Activated CD4-positive, alpha-beta T cell treated with anti-CD3 and anti-CD28 coated beads, Interleukin-2, amount 50 U/mL, for 48 hours (primary cell): ENCODE results near the gene DAAM1.

ENCODE experiments used
- DNase-seq, 2 experiments: peaks; one replicate each; pipeline ENCODE4 v3.0.0-alpha.2; 2020

Gene DAAM1

DNA sequence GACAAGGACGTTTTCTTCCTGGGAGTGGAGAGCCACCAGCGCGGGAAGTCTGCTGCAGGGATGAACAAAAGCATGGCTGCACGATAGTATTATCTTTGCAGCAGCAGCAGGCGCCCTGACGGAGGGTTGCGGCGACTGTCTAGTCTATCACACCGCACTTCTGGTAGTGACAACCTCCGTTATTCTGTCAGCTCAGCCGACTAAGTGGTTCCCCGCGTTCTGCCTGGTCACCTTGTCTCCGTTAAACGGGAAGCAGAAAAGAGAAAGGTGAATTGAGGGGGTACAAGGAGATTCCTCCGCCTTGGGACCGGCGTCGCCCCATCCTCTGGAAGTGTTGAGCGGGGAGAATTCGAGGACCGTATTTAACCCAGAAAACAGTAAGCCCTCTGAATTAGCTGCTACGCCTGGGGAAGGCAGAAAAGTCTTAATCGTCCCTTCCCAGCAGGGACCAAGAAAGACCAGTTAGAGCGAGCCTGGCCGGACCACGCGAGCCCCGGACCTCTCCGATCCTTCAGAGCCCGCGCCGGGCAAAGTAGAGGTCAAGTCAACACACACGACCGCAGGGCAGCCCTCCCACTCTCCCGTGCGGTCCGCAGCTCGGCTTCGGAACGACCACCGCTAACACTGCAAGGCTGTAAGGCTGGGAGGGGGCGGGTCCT is 536 bp upstream of the DAAM1 start:
- DNase-seq: peak; percentile 24 to 25

DNA sequence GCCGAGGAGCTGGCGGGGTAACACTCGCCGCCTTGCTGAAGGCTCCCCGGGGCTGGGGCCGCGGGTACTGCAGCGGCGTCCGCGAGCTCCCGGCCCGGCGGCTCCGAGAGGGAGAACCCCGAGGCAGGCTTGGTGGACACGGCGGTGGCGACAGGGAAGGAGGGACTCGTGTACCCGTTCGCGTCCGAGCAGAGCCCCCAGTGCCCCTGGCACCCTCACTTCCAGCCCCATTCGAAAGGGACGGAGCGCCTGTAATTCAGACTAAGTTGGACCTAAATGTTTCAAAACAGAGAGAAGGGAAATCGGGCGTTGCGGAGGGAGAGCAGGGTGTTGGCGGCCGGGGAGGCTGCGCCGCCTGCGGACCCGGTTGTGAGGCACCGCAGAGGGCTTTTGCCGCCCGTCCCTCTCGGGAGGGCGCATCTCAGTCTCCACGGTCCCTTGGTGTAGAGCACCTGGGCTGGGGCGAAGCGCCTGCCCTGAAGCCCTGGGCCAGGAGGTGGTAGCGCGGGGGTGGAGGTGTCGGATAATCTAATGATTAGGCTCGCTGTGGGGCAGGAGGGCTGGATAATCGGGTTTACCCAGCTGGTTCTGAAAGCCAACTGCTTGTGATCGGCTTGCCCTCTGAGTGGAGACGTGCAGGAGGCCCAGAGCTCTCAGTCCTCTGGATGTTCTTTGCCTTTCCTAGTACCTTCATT is 771 bp downstream of the DAAM1 start:
- DNase-seq: peak; percentile 27 to 30

DNA sequence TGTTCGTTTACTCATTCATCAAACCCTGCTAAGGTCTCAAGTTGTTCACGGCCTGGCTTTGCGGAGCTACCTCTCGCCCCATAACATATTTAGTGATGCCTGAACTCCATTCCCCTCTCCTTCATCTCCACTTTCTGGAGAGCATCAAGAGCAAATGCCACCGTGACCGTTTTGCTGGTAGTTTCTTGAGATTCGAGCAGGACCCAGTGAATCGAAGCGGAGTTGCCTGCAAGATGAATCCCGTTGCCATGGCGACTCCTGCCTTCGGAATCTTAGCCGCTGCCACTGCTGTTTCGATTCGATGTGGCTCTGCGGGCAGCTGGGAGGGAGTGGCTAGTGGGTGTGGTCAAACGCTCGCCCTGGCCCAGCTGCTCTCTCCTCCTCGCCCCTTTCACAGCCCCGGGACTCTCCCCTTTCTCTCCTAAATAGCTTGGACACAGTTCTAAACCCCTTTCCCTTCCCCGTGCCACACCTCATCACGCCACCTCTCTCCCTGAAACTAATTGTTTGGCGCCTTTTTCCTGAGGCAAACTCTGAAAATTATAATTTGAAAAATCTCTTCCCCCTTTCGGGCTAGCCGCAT is 1.4 kb downstream of the DAAM1 start:
- DNase-seq: peak; percentile 80 to 86

- DNase-seq: no peak
These were observed 1.9 kb downstream of the DAAM1 start for GRCh38 chr14:59190372-59190771.

GRCh38 chr14:59195912-59196311 is 7.4 kb downstream of the DAAM1 start:
- DNase-seq: no peak

DNA sequence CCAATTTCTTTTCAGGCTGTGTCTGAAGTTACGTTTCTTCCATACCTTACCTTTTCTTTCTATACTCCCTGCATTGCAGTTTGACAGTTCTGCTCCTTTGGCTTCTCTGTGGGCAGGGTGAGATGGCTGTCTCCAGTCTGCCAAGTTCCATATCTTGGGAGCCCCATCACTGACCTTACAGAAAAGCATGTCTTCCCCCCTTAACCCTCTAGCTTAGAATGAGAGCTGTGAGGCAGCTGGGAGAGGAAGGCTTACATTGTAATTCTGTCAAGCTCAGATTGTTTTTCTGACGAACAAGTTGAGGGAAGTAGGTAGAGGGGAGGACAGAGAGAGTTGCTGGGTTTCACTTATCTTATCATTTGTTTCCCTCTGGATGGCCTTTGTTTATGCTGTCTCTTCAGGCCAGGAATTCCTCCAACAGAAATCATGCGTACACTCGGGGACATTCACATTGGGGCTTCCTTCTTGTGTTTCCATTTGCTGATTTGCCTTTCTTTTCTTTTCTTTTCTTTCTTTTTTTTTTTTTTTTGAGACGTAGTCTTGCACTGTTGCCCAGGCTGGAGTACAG is 9.3 kb downstream of the DAAM1 start:
- no peak for DNase-seq

- no peak for DNase-seq
These were observed 10.7 kb downstream of the DAAM1 start for GRCh38 chr14:59199205-59199604.

GRCh38 chr14:59199614-59200013 is 11.1 kb downstream of the DAAM1 start:
- DNase-seq: no peak

DNA sequence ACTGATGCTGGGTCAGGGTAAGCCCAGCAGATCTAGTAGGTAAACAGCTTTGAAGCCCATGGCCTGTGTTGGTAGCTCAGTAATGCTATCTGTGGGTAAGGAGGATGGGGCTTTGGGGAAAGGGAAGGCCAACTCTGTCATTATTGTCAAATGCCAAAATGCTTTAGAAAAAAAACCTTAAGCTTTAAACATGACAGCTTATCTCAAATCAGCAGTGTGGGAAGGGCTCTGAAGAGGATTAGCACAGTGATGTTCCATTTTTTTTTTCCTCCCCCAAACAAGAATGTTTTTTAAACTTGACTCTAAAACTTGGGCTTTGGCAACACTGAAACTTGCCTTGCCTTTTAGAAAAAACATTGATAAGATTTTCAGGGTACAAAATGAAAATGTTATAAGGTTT is 11.7 kb downstream of the DAAM1 start:
- DNase-seq: no peak

- DNase-seq: no peak
These were observed 13.6 kb downstream of the DAAM1 start for GRCh38 chr14:59202031-59202430.

DNA sequence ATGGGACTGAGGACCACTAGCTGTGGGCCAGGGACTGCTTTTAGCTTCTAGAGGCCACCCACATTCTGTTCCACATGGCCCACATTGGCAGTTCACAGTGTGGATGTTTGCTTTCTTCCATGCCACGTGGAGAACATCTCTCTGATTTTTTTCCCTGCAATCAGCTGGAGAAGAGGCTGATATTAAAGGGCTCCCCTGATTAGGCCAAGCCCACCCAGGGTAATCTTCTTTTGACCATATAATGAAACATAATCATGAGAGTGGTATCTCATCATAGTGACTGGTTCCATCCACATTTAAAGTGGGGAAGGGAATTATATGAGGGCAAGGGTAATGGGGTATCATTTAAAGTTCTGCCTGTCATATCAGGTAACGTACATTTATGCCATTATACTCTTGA is 15.8 kb downstream of the DAAM1 start:
- no peak for DNase-seq

DNA sequence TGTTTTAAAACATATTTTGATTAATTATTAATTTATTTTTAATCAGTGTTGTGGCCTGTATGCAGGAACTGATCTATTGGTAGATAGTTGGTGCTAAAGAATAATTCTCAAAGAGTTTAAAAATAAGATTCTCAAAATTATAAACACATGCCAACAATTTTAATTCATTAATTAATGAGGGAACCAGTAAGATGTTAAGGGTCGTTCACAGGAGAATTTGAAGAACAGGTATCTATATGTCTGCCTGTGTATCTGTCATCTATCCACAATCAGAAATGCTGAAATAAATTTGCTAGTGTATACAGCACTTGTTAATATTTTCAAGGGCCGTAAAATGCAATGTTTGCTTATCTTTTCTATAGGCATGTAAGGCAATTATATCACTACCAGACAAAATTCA is 18.4 kb downstream of the DAAM1 start:
- DNase-seq: no peak

GRCh38 chr14:59207506-59207933 is 19.1 kb downstream of the DAAM1 start:
- DNase-seq: no peak

DNA sequence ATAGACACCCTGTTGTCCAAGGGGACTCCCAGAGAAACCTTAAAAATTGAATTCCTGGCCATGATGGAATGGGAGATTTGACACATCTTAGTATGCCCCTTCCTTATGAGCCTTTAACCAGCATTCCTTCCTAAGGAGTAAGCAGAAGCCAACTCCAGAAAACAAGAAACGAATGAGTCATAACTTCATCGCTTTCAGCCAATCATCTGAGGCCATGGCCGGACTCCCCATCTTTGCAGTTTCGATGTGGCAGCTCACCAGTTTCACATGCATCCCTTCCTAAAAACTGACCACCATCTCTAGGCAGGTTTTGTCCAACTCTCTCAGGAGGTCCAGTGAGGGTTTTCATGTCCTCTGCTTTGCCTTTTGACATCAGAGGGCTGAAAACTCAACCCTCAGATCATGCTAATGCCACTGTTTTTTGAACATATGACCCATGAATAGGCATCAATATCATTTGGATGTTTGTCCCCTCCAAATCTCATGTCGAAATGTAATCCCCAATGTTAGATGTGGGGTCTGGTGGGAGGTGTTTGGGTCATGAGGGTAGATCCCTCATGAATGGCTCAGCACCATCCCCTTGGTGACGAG is 19.9 kb downstream of the DAAM1 start:
- DNase-seq: no peak

- DNase-seq: no peak
These were observed 20.5 kb downstream of the DAAM1 start for GRCh38 chr14:59208954-59209353.

DNA sequence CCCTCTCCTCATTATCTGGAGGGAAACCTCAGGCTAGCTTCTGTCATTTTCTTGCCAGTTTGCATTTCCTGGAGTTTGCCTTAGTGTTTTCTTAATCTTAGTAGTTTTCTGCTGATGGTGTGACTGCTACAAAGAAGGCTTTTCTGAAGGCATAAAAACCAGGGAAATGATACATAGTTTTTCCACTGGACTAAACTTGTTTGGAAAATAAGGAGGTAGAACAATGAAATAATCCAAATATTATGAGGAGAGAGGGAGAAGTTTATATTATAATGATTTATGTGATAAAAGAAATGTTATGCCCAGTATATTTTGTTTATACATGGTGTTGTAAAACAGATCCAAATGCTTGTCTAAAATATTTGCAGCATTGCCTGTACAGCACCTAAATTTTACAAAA is 22.2 kb downstream of the DAAM1 start:
- DNase-seq: no peak

- no peak for DNase-seq
These were observed 25.2 kb downstream of the DAAM1 start for GRCh38 chr14:59213368-59214315.

DNA sequence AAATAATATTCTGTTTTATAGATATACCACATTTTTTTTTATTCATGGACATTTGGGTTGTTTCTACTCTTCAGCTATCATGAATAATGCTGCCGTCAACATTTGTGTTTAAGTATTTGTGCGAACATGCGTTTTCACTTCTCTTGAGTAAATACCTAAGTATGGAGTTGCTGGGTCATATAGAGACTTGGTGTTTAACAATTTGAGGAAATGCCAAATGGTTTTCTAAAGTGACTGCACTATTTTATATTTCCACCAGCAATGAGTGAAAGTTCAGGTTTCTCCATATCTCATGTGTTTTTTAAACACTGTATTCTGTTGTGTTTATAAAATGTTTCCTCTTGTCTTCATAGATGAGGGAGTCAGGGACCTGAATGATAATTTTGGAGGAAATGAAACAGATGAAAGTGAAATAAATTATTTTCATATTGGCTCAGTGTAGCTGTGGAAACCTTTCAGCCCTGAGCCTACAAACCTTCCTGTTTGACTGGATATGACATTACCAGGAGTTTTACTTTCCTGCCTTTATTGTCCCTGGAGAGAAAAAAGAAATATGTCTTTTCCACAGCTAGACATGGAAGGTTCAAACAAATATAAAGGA is 26.3 kb downstream of the DAAM1 start:
- DNase-seq: no peak

DNA sequence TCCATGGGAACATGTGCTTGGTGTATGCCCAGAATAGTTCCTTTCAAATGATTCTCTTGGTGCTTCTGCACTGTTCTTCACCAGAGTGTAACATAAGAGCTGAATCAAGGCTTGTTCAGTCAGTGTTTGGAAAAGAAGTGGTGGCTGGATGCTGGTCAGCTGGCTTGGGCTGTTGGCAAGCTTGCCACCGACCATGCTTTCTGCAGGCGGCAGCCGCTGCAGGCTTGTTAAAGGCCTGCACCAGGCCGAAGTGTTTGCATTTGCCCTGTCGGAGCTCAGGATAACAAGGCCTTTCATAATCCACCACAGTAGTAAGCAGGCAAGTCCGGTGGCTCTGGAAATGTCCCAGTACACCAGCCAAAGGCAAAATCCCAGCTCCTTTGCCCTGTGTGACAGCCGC is 26.9 kb downstream of the DAAM1 start:
- no peak for DNase-seq

- DNase-seq: no peak
These were observed 27.3 kb downstream of the DAAM1 start for GRCh38 chr14:59215757-59216156.

- DNase-seq: no peak
These were observed 28.5 kb downstream of the DAAM1 start for GRCh38 chr14:59217011-59217410.

DNA sequence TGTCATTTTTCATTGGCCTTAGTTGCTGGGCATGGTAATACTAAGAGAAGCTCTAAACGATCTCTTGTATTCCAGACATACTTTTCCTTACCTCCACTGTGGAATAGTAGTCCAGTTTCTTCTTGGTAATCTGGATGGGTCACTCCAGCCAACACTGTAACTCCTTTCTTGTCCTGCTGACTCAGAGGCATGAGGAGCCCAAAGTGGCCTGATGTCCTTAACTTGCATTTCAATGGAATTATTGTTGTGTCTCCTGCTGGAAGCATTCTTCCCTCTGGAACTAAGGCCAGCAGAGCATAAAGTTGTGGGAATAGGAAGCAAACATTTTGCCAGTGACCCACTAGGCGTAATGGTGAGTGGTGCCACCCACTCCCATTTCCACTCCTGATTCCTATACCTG is 33.1 kb downstream of the DAAM1 start:
- DNase-seq: no peak
